Stomach (tissue), 4 donors: ENCODE results near the gene ATP6V0A4.

Experiments
- POLR2A ChIP-seq, 4 donors: fragments of 450-650 bp; IDR thresholded peaks; one replicate each; pipeline ENCODE4 v1.6.1; 2016; ENCODE audit warnings: antibody characterized with exemption in 4 of 4, control low read depth in 2 of 4, mild to moderate bottlenecking in 1 of 4, moderate library complexity in 1 of 4
- POLR2AphosphoS5 ChIP-seq, 3 donors: sonication (generic); formaldehyde crosslinking; IDR thresholded peaks; one replicate each; pipeline ENCODE4 v1.6.1; 2016; ENCODE audit warnings: antibody characterized with exemption in 3 of 3
- TF ChIP-seq, protein P1 (sequence below), 7 experiments: fragments of 450-650 bp in 4 of 7; fragments of 200-600 bp in 3 of 7; sonication (generic) in 3 of 7; IDR thresholded peaks; one replicate each; pipeline ENCODE4 v1.5.1; 2016 to 2019; ENCODE audit warnings: antibody characterized with exemption in 7 of 7, control low read depth in 2 of 7, mild to moderate bottlenecking in 1 of 7

DNA sequence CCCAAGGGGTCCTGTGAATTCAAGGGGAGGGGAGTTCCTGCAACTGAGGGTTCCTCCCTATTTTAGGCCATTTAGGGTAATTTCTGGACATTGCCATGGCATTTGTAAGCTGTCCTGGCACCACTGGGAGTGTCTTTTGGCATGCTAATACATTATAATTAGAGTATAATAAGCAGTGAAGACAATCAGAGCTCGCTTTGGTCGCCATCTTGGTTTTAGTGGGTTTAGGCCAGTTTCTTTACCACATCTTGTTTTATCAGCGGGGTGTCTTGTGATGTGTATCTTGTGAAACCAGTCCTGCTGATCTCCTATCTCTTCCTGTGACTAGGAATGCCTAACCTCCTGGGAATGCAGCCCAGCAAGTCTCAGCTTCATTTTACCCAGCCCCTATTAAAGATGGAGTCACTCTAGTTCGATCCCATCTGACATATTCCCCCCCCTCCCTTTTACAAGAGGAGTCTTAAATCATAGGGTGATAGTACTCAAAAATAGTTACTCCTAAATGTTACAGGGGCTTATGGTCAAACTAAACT lies 140.1 kb downstream of the ATP6V0A4 start:
- TF ChIP-seq, protein P1, sequence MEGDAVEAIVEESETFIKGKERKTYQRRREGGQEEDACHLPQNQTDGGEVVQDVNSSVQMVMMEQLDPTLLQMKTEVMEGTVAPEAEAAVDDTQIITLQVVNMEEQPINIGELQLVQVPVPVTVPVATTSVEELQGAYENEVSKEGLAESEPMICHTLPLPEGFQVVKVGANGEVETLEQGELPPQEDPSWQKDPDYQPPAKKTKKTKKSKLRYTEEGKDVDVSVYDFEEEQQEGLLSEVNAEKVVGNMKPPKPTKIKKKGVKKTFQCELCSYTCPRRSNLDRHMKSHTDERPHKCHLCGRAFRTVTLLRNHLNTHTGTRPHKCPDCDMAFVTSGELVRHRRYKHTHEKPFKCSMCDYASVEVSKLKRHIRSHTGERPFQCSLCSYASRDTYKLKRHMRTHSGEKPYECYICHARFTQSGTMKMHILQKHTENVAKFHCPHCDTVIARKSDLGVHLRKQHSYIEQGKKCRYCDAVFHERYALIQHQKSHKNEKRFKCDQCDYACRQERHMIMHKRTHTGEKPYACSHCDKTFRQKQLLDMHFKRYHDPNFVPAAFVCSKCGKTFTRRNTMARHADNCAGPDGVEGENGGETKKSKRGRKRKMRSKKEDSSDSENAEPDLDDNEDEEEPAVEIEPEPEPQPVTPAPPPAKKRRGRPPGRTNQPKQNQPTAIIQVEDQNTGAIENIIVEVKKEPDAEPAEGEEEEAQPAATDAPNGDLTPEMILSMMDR (IDR thresholded peaks at IDR 0.05), result no peak
- TF ChIP-seq POLR2A (IDR thresholded peaks at IDR 0.05) (no peak), POLR2AphosphoS5 (IDR thresholded peaks at IDR 0.05) (no peak)
